BLaER1 treated with 17β-estradiol and CSF1 and Interleukin-3, amounts not matched to agents 10 nM and 100 nM (cell line): Measurements from ENCODE around the gene BASP1.

Experiments used
- H3K27ac ChIP-seq, 11 experiments: shearing (Covaris generic); formaldehyde crosslinking; 2 replicates each; pipeline ENCODE4 v1.8.1; 2022
- H3K27me3 ChIP-seq, 11 experiments: shearing (Covaris generic); formaldehyde crosslinking; 2 replicates each; pipeline ENCODE4 v1.8.1; 2022
- H3K36me3 ChIP-seq, 11 experiments: shearing (Covaris generic); formaldehyde crosslinking; 2 replicates each; pipeline ENCODE4 v1.8.1; 2022
- H3K4me1 ChIP-seq, 10 experiments: shearing (Covaris generic); formaldehyde crosslinking; 2 replicates each; pipeline ENCODE4 v1.8.1; 2022
- H3K4me2 ChIP-seq, 11 experiments: shearing (Covaris generic); formaldehyde crosslinking; 2 replicates each; pipeline ENCODE4 v1.8.1; 2022
- H3K4me3 ChIP-seq, 10 experiments: shearing (Covaris generic); formaldehyde crosslinking; 2 replicates each; pipeline ENCODE4 v1.8.1; 2022
- H3K9ac ChIP-seq, 11 experiments: shearing (Covaris generic); formaldehyde crosslinking; 2 replicates each; pipeline ENCODE4 v1.8.1; 2022
- H3K9me3 ChIP-seq, 11 experiments: shearing (Covaris generic); formaldehyde crosslinking; replicated peaks in 1 of 11; 2 replicates each; pipeline ENCODE4 v1.8.1; 2022
- H4K20me1 ChIP-seq, 11 experiments: shearing (Covaris generic); formaldehyde crosslinking; 2 replicates each; pipeline ENCODE4 v1.8.1; 2022
- Cebpa-rat ChIP-seq, 11 experiments: shearing (Covaris generic); IDR thresholded peaks; 2 replicates each; pipeline ENCODE4 v1.8.1; 2022

Gene BASP1

GRCh38 chr5:17182494-17182893 lies 34.9 kb upstream of the BASP1 start:
- H3K9me3 ChIP-seq = no peaks in the 10 kb centered on the region
- no peak for TF ChIP-seq Cebpa-rat (IDR thresholded peaks at IDR 0.05)
- H3K27me3 ChIP-seq = no peaks in the 10 kb centered on the region
- no peak overlapping the region for H3K9ac ChIP-seq
- H3K4me2 ChIP-seq = no peak overlapping the region
- H3K4me1 ChIP-seq = no peaks in the 10 kb centered on the region
- H3K4me3 ChIP-seq = no peak overlapping the region
- H4K20me1 ChIP-seq = no peaks in the 10 kb centered on the region
- no peak overlapping the region for H3K27ac ChIP-seq
- H3K36me3 ChIP-seq = no peaks in the 10 kb centered on the region

- H3K27ac ChIP-seq = no peak overlapping the region
- H3K4me2 ChIP-seq = no peak overlapping the region
- H3K4me3 ChIP-seq = no peak overlapping the region
- H3K4me1 ChIP-seq = no peaks in the 10 kb centered on the region
- H3K36me3 ChIP-seq = no peaks in the 10 kb centered on the region
- no peaks in the 10 kb centered on the region for H3K9me3 ChIP-seq
- no peaks in the 10 kb centered on the region for H4K20me1 ChIP-seq
- no peaks in the 10 kb centered on the region for H3K27me3 ChIP-seq
- no peak overlapping the region for H3K9ac ChIP-seq
- TF ChIP-seq Cebpa-rat (IDR thresholded peaks at IDR 0.05) = no peak
Measured at GRCh38 chr5:17182981-17183380, 34.5 kb upstream of the BASP1 start.

DNA sequence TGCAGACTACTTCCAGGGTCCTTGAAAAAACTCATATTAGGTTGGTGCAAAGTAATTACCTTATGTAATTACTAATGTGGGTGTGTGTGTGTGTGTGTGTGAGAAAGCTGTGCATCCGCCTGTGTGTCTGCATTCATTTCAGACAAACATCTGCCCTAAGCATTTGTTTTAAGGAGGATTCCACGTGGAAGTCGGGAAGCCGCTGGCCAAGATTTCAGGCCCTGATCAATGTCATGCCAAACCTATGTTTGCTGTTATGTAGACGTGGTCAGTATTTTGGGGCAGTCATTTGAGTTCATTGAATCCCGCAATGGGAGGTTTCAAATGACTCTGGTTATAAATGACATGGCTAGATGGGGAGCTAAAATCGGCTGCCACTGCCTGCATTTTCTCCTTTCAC lies 33.6 kb upstream of the BASP1 start:
- H3K9ac ChIP-seq = no peak overlapping the region; a peak in 1 of 22 replicates
- H3K36me3 ChIP-seq = no peaks in the 10 kb centered on the region
- no peak for TF ChIP-seq Cebpa-rat (IDR thresholded peaks at IDR 0.05)
- no peaks in the 10 kb centered on the region for H3K27me3 ChIP-seq
- H3K9me3 ChIP-seq = no peaks in the 10 kb centered on the region
- H3K27ac ChIP-seq = no peak overlapping the region
- no peaks in the 10 kb centered on the region for H3K4me1 ChIP-seq
- H3K4me3 ChIP-seq = no peak overlapping the region
- H3K4me2 ChIP-seq = no peak overlapping the region
- no peaks in the 10 kb centered on the region for H4K20me1 ChIP-seq

GRCh38 chr5:17184588-17184987 lies 32.8 kb upstream of the BASP1 start:
- H3K27me3 ChIP-seq = no peaks in the 10 kb centered on the region
- no peaks in the 10 kb centered on the region for H3K4me1 ChIP-seq
- H3K4me3 ChIP-seq = no peak overlapping the region
- no peaks in the 10 kb centered on the region for H3K9me3 ChIP-seq
- no peak overlapping the region for H3K4me2 ChIP-seq
- H3K36me3 ChIP-seq = no peaks in the 10 kb centered on the region
- H3K9ac ChIP-seq = no peak overlapping the region
- TF ChIP-seq Cebpa-rat (IDR thresholded peaks at IDR 0.05) = no peak
- H4K20me1 ChIP-seq = no peaks in the 10 kb centered on the region
- no peak overlapping the region for H3K27ac ChIP-seq

- H3K36me3 ChIP-seq = no peaks in the 10 kb centered on the region
- no peak for TF ChIP-seq Cebpa-rat (IDR thresholded peaks at IDR 0.05)
- H3K4me3 ChIP-seq = no peak overlapping the region
- H3K4me1 ChIP-seq = 0 out of 20 replicates have a peak, but pooled peaks cover 0 to 4% (median 0%) of the 10 kb centered on the region in 10 experiments
- H3K27me3 ChIP-seq = no peaks in the 10 kb centered on the region
- no peak overlapping the region for H3K4me2 ChIP-seq
- H3K27ac ChIP-seq = no peak overlapping the region
- H3K9ac ChIP-seq = no peak overlapping the region
- no peaks in the 10 kb centered on the region for H4K20me1 ChIP-seq
- no peaks in the 10 kb centered on the region for H3K9me3 ChIP-seq
Measured at GRCh38 chr5:17185349-17185748, 32.1 kb upstream of the BASP1 start.

- H4K20me1 ChIP-seq = no peaks in the 10 kb centered on the region
- peaks cover 0 to 9% (median 0%) of the 10 kb centered on the region in 10 experiments; a peak in 2 of 20 replicates for H3K4me1 ChIP-seq
- H3K4me3 ChIP-seq = no peak overlapping the region
- H3K9ac ChIP-seq = no peak overlapping the region
- TF ChIP-seq Cebpa-rat (IDR thresholded peaks at IDR 0.05) = no peak
- H3K27me3 ChIP-seq = no peaks in the 10 kb centered on the region
- H3K36me3 ChIP-seq = no peaks in the 10 kb centered on the region
- H3K9me3 ChIP-seq = no peaks in the 10 kb centered on the region
- H3K27ac ChIP-seq = no peak overlapping the region
- H3K4me2 ChIP-seq = no peak overlapping the region
Measured at GRCh38 chr5:17185773-17186172, 31.7 kb upstream of the BASP1 start.

DNA sequence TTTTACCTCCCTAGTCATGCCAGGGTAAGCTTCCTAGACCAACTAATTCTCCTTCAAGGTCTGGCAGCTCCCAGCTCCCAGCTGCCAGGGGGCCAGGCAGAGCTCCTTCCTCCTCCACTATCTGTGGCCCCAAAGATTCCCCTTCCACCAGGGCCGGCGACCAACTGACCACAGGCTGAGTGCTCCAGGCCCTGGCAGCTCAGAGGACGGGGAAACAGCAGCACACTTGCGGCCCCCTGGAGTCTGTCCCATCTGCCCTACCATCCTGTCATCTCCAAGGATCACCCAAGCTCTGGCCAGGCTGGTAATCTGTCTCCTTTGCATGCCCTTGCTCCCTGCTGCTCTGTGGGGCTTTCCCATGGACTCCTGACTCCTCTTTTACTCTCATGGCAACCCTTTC lies 31.2 kb upstream of the BASP1 start:
- no peak for TF ChIP-seq Cebpa-rat (IDR thresholded peaks at IDR 0.05)
- H3K4me2 ChIP-seq = no peak overlapping the region
- no peaks in the 10 kb centered on the region for H3K9me3 ChIP-seq
- no peak overlapping the region for H3K9ac ChIP-seq
- no peaks in the 10 kb centered on the region for H3K27me3 ChIP-seq
- H3K27ac ChIP-seq = no peak overlapping the region
- no peaks in the 10 kb centered on the region for H4K20me1 ChIP-seq
- H3K36me3 ChIP-seq = no peaks in the 10 kb centered on the region
- H3K4me3 ChIP-seq = no peak overlapping the region
- H3K4me1 ChIP-seq = peaks cover 0 to 11% (median 0%) of the 10 kb centered on the region in 10 experiments; a peak in 2 of 20 replicates

DNA sequence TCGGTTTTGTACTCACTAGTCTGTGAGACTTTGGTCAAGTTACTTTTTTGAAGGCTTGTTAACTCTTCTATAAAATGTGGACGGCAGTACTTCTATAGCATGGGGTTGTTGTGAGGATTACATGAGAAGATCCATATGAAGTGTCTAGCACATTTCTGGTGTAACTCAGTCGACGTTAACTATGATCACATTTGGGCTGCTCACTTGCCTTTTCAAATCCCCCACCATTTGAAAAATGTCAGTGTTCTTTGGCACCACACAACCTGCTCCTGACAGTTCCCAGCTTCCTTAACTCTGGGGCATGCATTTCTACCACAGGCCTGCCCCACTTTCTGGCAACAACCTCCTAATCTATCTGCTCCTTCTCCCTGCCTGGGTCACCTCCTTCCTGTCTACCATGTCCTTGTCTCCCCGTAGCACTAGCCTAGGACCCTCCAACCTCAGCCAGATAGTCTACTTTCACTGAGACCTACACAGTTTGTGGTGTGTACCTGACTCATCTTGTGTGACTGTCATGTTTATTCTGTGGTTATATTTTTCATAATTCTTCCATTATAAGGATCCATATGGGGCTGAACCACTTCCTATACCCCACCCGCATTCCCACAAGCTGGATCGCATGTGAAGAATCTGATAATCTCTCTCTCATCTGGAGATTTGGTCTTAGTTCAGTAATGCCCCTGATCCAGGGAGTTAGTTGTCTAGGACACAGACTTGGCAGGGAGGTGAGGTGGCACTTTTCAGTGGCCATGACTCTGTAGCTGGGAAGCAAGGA lies 30.2 kb upstream of the BASP1 start:
- H3K4me3 ChIP-seq = no peak overlapping the region
- H3K27me3 ChIP-seq = no peaks in the 10 kb centered on the region
- H3K9me3 ChIP-seq = no peaks in the 10 kb centered on the region
- no peak overlapping the region for H3K4me2 ChIP-seq
- peaks cover 0 to 19% (median 3%) of the 10 kb centered on the region in 10 experiments; a peak in 10 of 20 replicates for H3K4me1 ChIP-seq
- H3K27ac ChIP-seq = no peak overlapping the region
- no peaks in the 10 kb centered on the region for H3K36me3 ChIP-seq
- TF ChIP-seq Cebpa-rat (IDR thresholded peaks at IDR 0.05) = no peak
- no peak overlapping the region for H3K9ac ChIP-seq
- no peaks in the 10 kb centered on the region for H4K20me1 ChIP-seq

DNA sequence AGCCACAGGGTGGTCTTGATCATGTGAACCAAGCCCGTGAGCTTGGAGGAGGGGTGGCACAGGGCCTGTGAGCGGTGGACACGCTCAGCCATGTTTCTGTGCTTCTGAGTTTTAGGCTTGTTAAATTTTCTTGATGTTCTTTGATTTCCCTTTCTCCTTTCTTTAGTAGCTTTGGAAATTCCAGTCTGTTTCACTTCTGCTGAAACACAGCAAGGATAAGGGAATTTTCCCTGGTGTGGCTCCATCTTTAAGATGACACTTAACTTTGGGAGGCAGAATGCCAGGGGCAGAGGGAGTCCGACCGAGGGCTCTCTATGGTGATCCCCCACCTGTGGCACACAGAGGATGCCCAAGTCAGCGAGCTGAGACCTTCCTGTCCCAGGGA lies 29.7 kb upstream of the BASP1 start:
- no peak for TF ChIP-seq Cebpa-rat (IDR thresholded peaks at IDR 0.05)
- no peak overlapping the region for H3K9ac ChIP-seq
- H3K36me3 ChIP-seq = no peaks in the 10 kb centered on the region
- H3K27ac ChIP-seq = no peak overlapping the region
- peaks cover 0 to 23% (median 4%) of the 10 kb centered on the region in 10 experiments; a peak in 10 of 20 replicates for H3K4me1 ChIP-seq
- no peaks in the 10 kb centered on the region for H3K27me3 ChIP-seq
- H3K4me3 ChIP-seq = no peak overlapping the region
- H3K4me2 ChIP-seq = no peak overlapping the region
- H4K20me1 ChIP-seq = no peaks in the 10 kb centered on the region
- no peaks in the 10 kb centered on the region for H3K9me3 ChIP-seq

- Histone ChIP-seq H3K27me3 (no peaks in the 10 kb centered on the region), H3K36me3 (no peaks in the 10 kb centered on the region), H3K9me3 (no peaks in the 10 kb centered on the region), H3K27ac (no peak overlapping the region), H4K20me1 (no peaks in the 10 kb centered on the region), H3K4me1 (peaks cover 0 to 23% (median 4%) of the 10 kb centered on the region in 10 experiments; a peak in 10 of 20 replicates), H3K4me2 (no peak overlapping the region), H3K4me3 (no peak overlapping the region), H3K9ac (no peak overlapping the region)
- TF ChIP-seq Cebpa-rat (IDR thresholded peaks at IDR 0.05) = no peak
Measured at GRCh38 chr5:17189381-17190036, 27.9 kb upstream of the BASP1 start.
